Measurements from ENCODE around the gene ASB2. TPM values are rescaled to one million over a fixed set of nuclear protein-coding genes. Genes with fewer than 3 reads are reported as not detected.

The ASB2 gene
- total and polyA plus RNA-seq, 2 of the 13 experiments (the other 11 are each of a cell fraction or from before 2014, with no cell fraction given) = 0.82 to 4.1 TPM

DNA sequence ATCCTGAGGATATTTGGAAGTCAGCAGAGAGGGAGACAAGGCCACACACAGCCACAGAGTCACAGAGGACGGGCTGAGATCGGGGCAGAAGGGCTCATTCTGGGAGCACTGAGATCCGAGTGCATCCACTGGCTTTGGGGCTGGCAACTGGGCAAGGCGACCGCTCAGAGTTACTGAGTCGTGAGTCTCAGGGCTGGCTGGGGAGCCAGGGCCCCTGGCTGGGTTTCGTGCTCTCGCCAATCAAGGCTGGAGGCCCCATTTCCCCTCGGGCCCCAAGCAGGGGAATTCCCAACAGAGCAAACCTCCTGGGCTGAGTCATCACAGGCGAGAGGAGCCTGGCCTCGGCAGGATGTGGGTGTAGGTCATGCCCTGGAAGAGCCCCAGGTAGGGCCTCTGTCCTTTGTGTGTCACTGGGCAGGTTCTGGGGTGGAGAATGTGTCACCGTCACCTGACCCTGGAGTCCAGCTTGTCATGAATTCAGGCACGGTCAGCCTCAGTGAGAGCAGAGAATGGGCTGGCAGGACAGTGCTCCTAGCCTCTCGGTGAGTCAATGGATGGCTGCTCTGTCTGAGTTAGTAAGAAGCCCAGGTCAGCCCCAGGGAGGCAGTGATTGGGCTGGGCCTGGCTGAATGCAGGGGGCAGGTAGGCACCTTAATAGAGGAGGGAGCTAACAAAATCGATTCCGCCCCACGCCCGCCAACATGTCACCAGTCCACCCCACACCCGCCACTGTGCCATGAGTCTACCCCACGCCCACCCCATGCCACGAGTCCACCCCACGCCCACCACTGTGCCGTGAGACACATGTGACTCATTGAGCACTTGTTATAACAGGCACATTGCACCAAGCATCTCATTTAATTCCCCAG is 16.9 kb downstream of the ASB2 start (continued):
- TF ChIP-seq, protein P1, sequence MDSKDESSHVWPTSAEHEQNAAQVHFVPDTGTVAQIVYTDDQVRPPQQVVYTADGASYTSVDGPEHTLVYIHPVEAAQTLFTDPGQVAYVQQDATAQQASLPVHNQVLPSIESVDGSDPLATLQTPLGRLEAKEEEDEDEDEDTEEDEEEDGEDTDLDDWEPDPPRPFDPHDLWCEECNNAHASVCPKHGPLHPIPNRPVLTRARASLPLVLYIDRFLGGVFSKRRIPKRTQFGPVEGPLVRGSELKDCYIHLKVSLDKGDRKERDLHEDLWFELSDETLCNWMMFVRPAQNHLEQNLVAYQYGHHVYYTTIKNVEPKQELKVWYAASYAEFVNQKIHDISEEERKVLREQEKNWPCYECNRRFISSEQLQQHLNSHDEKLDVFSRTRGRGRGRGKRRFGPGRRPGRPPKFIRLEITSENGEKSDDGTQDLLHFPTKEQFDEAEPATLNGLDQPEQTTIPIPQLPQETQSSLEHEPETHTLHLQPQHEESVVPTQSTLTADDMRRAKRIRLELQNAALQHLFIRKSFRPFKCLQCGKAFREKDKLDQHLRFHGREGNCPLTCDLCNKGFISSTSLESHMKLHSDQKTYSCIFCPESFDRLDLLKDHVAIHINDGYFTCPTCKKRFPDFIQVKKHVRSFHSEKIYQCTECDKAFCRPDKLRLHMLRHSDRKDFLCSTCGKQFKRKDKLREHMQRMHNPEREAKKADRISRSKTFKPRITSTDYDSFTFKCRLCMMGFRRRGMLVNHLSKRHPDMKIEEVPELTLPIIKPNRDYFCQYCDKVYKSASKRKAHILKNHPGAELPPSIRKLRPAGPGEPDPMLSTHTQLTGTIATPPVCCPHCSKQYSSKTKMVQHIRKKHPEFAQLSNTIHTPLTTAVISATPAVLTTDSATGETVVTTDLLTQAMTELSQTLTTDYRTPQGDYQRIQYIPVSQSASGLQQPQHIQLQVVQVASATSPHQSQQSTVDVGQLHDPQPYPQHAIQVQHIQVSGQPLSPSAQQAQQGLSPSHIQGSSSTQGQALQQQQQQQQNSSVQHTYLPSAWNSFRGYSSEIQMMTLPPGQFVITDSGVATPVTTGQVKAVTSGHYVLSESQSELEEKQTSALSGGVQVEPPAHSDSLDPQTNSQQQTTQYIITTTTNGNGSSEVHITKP (CRISPR knock-in tag; IDR thresholded peaks at IDR 0.05; ENCODE audit: low read depth) = peak; percentile 46; the same call in 1 of the 2 replicates
- TF ChIP-seq MXD4 (CRISPR knock-in tag; IDR thresholded peaks at IDR 0.05) (peak; percentile 86), YEATS2 (CRISPR knock-in tag; IDR thresholded peaks at IDR 0.05; ENCODE audit: borderline replicate concordance) (peak; percentile 81; the same call in 1 of the 2 replicates), NR2F1 (CRISPR knock-in tag; IDR thresholded peaks at IDR 0.05) (peak; percentile 96), TP53 (CRISPR knock-in tag; conservative IDR thresholded peaks at IDR 0.05) (0 out of 2 replicates have a peak, but pooled peaks have one; percentile 77), PHB2 (IDR thresholded peaks at IDR 0.05; ENCODE audit: partially characterized antibody) (no peak), ZNF232 (CRISPR knock-in tag; IDR thresholded peaks at IDR 0.05; ENCODE audit: borderline replicate concordance) (peak; percentile 92; the same call in 1 of the 2 replicates), SCMH1 (CRISPR knock-in tag; IDR thresholded peaks at IDR 0.05; ENCODE audit: borderline replicate concordance) (no peak), ARHGAP35 (CRISPR knock-in tag; IDR thresholded peaks at IDR 0.05; ENCODE audit: borderline replicate concordance) (peak; percentile 77), ZBTB20 (CRISPR knock-in tag; IDR thresholded peaks at IDR 0.05; ENCODE audit: borderline replicate concordance, low read depth) (peak; percentile 48), FOXA1 (IDR thresholded peaks at IDR 0.05) (no peak), FOXA1 (CRISPR knock-in tag; IDR thresholded peaks at IDR 0.05) (peak; percentile 57), YEATS4 (CRISPR knock-in tag; IDR thresholded peaks at IDR 0.05; ENCODE audit: borderline replicate concordance) (peak; percentile 81; the same call in 1 of the 2 replicates), POLR2A (IDR thresholded peaks at IDR 0.05; ENCODE audit: insufficient read depth in 1 of 2, low read depth in 2 of 2, low read length in 2 of 2) (peak; percentile 60 to 82), LCORL (IDR thresholded peaks at IDR 0.05) (0 out of 2 replicates have a peak, but pooled peaks have one; percentile 25), LCORL (CRISPR knock-in tag; IDR thresholded peaks at IDR 0.05) (peak; percentile 98), MEIS1 (CRISPR knock-in tag; IDR thresholded peaks at IDR 0.05; ENCODE audit: borderline replicate concordance) (no peak; the same call in 1 of the 2 replicates), ZNF143 (CRISPR knock-in tag; IDR thresholded peaks at IDR 0.05) (no peak), SALL2 (CRISPR knock-in tag; IDR thresholded peaks at IDR 0.05) (0 out of 2 replicates have a peak, but pooled peaks have one; percentile 71)
- TF ChIP-seq, protein P2, sequence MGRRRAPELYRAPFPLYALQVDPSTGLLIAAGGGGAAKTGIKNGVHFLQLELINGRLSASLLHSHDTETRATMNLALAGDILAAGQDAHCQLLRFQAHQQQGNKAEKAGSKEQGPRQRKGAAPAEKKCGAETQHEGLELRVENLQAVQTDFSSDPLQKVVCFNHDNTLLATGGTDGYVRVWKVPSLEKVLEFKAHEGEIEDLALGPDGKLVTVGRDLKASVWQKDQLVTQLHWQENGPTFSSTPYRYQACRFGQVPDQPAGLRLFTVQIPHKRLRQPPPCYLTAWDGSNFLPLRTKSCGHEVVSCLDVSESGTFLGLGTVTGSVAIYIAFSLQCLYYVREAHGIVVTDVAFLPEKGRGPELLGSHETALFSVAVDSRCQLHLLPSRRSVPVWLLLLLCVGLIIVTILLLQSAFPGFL (CRISPR knock-in tag; IDR thresholded peaks at IDR 0.05) = no peak
- TF ChIP-seq, protein P3, sequence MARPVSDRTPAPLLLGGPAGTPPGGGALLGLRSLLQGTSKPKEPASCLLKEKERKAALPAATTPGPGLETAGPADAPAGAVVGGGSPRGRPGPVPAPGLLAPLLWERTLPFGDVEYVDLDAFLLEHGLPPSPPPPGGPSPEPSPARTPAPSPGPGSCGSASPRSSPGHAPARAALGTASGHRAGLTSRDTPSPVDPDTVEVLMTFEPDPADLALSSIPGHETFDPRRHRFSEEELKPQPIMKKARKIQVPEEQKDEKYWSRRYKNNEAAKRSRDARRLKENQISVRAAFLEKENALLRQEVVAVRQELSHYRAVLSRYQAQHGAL (CRISPR knock-in tag; IDR thresholded peaks at IDR 0.05; ENCODE audit: not compliant biosample characterization) = no peak
- TF ChIP-seq, protein P4, sequence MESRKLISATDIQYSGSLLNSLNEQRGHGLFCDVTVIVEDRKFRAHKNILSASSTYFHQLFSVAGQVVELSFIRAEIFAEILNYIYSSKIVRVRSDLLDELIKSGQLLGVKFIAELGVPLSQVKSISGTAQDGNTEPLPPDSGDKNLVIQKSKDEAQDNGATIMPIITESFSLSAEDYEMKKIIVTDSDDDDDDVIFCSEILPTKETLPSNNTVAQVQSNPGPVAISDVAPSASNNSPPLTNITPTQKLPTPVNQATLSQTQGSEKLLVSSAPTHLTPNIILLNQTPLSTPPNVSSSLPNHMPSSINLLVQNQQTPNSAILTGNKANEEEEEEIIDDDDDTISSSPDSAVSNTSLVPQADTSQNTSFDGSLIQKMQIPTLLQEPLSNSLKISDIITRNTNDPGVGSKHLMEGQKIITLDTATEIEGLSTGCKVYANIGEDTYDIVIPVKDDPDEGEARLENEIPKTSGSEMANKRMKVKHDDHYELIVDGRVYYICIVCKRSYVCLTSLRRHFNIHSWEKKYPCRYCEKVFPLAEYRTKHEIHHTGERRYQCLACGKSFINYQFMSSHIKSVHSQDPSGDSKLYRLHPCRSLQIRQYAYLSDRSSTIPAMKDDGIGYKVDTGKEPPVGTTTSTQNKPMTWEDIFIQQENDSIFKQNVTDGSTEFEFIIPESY (CRISPR knock-in tag; IDR thresholded peaks at IDR 0.05) = peak; percentile 68
